ENCODE results near the gene TPP1.

DNA sequence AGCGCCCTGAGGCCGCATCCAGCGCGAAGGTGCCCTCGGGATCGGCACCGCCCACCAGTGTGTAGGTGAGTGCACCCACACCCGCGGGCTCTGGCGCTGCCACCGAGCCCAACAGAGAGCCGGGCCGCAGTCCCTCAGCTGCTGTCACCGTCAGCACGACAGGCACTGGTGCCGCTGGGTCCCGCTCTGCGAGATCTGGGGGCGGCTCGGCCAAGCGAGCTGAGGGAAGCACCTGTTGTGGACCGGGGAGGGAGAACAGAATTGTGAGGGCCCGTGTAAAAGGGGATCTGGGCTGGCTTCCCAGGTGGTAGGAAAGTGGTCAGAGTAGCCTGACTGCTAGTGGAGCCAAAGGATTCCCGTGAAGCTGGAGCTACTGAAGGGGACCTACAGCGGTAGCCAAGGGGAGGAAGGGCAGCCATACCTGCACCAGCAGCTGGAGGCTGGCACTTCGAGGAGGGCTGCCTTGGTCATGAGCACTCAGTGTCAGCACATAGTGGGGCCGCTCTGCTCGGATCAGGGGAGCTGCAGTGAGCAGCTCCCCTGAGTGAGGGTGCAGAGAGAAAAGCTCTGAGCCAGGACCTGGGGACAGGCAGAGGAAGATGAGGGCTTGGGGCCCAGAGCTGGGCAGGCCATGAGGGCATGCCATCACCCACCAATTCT is 11.5 kb upstream of the TPP1 start:
- TF ChIP-seq EZH2 (optimal IDR thresholded peaks at IDR 0.05; ENCODE audit: low read depth, low read length), result no peak
- TF ChIP-seq, protein P1, sequence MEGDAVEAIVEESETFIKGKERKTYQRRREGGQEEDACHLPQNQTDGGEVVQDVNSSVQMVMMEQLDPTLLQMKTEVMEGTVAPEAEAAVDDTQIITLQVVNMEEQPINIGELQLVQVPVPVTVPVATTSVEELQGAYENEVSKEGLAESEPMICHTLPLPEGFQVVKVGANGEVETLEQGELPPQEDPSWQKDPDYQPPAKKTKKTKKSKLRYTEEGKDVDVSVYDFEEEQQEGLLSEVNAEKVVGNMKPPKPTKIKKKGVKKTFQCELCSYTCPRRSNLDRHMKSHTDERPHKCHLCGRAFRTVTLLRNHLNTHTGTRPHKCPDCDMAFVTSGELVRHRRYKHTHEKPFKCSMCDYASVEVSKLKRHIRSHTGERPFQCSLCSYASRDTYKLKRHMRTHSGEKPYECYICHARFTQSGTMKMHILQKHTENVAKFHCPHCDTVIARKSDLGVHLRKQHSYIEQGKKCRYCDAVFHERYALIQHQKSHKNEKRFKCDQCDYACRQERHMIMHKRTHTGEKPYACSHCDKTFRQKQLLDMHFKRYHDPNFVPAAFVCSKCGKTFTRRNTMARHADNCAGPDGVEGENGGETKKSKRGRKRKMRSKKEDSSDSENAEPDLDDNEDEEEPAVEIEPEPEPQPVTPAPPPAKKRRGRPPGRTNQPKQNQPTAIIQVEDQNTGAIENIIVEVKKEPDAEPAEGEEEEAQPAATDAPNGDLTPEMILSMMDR (IDR thresholded peaks at IDR 0.05; ENCODE audit: low read length), result no peak
